ENCODE results near the gene C1QTNF8.

C1QTNF8 gene

DNA sequence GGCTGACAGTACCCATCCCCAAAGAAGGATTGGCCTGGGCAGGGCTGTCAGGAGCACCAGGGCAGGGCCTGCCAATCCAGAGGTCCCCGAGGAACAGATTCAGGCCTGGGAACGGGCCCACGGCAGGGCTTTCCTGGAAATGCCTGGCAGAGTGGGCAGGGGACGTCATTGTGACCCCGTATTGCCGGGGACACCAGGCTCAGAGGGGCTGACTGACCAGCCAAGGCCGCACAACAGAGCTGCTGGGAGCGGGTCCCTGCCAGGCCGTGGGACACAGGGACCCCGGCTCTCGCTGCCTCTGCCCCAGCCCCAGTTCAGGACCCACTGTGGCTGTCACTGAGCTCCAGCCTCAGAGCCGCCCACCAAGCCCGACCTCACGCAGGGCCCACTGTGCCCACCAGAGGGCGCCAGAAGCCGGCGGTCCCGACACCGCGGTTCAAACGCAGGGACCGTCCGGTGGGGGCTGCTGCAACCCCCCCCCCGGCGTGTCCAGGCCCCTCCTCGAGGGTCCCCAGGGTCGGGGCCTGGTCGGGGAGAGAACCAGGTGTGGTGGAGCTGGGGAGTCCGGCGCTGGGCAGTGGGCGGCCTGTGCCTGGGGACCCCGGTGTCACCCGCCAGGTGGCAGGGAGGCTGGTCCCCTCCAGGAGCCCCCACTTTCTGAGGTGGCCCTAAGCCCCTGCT is 38.7 kb downstream of the C1QTNF8 start:
- DNase-seq: no peak

DNA sequence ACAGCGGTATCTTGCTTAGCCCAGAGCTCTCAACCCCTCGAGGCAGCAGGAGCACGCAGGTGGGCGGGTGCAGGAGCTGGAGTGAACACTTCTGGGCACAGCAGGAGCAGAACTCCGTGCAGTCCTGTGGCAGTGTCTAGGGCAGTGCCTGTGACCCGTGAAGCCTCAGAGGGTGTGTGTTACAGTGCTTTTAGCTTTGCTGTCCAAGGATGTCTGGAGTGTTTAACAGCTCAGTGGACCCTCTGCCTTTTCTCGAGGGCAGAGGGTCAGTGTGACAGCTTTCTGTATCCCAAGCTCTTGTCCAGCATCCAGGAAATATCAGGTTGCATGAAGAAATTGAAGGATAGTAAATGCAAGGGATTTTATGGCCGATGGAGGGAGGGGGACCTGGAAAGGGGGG is 39.8 kb downstream of the C1QTNF8 start:
- no peak for DNase-seq

DNA sequence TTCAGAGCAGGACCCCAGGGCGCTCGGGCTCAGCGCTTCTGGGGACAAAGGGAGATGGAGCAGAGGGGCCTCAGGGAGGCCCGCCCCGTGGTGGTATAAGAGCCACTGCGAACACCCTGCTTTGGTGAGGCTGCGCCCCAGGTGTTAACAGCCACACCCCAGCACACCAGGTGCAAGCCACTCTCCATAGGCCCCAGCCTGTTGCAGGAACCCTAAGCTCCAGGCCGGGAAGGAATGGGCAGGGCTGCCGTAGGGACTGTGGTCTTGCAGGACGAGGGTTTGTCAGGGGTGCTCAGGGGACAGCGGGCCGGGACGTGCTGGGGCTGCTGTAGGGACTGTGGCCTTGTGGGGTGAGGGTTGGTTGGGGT is 40.5 kb downstream of the C1QTNF8 start:
- no peak for DNase-seq

DNA sequence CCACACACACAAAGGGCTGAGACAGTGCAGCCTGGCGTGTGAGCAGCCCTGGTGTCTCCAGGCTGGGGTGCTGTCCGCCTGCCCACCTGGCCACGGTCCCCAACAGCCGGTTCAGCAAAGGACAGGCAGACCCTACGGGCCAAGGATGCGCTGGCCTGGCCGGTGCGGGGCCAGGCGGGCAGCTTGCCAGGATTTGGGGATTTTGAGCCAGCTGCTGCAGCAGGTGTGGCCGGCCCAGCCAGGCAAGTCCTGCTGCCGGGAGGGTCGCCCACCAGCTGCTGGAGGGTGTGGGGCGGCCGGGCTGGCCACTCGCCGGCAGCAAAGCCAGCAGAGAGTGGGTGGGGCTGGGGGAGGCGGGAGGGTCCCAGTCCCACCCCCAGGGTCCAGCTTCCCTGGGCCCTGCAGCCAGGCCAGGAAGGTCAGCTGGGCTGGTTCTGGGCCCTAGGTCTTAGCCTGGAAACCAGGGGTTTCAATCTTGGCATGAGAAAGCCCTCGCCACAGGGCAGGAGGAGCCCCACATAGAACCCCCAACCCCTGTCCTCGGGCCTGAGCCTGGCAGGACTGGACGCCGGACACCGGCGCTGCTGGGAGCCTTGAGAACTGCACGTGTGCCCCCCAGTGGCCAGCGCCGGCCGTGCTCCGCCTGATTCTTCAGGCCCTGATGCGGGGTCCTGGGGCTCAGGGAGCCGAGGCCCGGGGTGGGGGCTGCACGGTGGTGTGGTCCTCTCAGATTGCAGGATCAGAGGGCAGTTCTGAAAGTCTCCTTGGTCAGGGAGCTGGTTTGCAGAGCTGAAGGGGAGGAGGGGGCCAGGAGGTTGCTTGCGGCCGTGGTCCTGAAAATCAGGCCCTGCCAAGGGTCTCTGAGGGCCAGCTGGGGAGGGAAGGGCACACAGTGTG is 41.1 kb downstream of the C1QTNF8 start:
- DNase-seq: no peak

DNA sequence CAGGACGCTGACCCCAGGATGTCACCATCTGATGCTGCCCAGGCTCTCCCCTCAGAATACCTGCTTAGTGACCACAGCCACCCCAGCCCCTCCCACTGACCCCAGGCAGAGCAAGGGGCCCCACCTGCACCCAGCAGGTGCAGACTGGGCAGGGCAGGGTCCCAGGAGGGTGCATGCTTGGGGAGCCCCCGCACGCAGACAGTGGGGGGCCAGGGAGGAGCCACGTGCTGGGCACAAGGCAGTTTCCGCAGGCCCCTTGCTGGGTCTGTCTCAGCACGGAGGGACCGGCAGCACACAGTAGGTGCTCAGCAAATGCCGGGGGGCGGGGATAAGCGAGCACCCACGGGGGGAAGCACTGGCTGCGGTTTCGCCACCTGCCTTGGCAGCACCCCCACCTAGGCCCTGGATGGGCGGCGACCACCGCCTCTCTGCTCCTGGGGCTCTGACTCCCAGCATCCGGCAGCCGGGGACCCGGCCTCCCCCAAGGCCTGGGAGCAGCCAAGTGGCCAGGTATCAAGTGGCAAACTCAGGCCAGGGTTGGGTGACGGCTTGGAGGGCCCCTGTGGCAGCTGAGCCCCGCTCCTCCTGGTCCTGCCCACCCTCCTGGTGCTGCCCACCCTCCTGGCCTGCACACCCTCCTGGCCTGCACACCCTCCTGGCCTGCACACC is 42.2 kb downstream of the C1QTNF8 start:
- no peak for DNase-seq

DNA sequence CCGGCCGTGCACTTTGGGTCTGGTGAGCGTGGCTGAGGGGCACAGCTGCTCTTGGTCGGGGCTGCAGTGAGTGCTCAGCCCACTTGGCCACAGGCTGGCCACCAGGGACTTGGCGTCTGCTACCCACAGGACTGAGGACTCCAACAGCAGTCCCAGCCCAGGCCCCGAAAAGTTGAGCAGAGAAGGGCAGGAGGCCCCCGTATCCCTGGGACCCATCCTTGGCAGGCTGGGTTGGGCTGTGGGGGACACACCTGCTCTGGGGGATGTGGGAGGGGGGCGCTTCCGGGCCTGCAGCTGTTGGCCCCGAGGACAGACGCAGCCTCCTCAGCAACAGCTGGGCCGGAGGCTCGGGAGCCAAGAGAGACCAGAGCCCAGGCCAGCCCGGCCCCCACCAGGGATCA is 42.9 kb downstream of the C1QTNF8 start:
- no peak for DNase-seq

DNA sequence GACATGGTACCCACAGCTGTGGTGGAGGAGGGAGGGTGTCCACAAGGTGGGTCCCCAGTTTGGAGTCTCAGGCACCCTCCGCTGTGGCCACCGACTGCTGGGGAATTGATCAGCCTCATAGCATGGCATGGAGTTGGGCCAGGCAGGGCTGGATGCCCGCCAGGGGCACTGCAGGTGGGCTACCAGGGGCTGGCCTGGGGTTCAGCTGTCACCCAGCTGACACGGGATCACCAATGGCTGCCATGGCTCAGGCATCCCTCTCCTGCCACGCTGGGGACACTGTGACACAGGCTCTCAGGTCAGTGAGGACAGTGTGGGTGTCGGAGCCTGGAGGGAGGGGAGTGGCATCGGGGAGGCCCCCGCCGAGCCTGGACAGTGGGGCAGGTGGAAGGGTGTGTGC is 43.3 kb downstream of the C1QTNF8 start:
- DNase-seq: no peak

DNA sequence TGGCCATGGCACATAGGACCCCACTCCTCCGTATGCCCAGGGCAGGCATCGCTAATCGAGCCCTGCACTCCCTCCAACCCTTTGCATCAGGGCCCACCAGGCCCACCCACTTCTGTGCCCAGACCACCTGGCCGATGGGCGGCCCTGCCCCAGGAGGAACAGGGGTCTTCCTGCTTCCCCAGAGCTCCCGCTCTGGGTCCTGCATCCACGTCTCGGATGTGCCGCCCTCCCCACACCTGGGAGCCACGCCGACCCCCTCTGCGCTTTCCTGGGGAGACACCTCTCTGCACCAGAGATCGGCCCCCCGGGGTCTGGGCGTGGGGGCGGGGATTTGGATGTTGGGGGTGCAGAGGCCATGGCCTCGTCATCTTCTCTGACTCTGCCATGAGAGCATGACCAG is 44.6 kb downstream of the C1QTNF8 start:
- no peak for DNase-seq

DNA sequence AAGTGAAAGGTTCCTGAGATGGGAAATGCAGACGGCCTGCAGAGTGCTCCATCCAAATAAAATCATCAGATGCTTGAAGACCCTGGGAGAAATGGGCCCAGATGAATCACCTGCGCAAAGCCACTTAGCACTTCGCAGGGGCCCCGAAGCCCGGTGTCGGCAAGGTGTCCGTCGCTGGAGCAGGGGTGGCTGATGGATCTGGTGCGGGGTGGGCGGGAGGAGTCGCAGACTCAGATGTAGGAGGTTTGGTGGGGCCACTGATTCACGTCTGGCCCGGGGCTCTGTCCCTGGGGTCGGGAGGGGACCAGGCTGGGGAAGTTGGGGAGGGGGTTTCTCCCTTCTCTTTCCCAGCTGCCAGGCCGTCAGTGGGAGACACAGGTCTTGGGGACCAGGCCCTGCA is 45.1 kb downstream of the C1QTNF8 start:
- no peak for DNase-seq

DNA sequence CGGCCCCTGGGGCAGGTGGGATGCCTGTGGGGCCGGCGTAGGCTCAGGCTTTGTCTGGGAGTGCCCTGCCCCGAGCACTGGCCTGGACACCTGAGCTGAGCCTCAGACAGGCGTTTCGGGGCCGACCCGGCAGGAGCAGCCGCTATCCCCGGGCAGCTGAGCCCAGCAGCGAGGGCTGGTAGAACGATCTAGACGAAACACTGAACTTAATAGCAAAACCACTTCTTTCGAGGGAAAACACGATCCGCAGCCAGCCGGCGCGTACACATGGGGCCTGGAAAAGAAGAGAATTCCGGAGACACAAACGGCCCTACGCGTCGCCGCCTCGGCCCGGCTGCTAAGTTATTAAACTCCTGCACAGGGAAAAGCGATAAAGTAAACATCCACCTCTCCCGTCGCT is 45.5 kb downstream of the C1QTNF8 start:
- DNase-seq: no peak

DNA sequence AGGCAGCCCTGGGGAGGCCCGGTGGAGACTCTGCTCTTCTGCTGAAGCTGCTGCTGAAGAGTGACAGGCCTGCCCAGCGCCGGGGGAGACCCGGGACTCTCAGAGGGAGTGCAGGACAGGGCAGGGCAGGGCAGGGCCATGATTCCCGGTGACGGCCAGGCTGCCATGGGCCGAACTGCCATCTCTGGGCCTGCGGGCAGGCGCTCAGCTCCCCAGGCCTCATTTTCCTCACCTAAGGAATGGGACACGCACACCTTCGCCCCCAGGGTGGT is 46.1 kb downstream of the C1QTNF8 start:
- DNase-seq: no peak

DNA sequence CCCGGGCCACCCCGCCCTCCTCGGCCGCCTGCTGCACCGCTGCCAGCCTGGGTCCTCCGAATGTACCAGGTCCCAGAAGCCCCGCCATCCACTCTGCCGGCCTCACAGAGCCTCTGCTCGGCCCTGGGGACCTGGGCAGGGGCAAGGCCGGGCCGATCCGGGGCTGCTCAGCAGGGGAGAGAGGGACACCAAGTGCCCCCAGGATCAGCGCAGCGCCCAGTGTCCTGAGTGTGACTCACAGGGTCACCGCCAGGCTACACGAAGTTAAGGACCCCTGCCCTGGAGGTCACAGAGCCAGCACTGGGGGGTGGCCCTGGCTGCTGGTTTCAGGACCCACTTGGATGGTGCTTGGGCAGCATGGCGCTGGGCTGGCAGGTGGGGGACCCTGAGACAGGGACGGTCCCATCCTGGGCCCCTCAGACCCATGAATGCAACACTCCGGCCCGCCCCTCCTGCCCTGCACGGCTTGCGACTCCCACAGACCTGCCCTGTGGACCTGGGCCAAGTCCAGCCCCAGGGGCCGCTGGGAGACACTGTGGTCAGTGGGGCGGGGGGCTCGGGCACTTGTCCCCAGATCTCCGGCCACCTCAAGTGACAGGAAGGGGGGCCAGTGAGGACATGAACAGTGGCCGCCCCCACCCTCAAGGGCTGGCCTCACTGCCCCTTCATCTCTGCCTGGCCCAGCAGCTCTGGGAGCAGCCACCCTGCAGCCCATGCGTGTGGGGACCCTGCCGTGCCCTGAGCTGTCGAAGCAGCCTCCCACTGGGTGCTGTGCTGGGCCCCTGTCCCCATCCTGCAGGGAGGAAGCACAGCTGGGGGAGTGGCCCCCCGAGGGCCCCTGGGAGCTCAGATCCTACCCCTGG is 46.7 kb downstream of the C1QTNF8 start:
- no peak for DNase-seq

DNA sequence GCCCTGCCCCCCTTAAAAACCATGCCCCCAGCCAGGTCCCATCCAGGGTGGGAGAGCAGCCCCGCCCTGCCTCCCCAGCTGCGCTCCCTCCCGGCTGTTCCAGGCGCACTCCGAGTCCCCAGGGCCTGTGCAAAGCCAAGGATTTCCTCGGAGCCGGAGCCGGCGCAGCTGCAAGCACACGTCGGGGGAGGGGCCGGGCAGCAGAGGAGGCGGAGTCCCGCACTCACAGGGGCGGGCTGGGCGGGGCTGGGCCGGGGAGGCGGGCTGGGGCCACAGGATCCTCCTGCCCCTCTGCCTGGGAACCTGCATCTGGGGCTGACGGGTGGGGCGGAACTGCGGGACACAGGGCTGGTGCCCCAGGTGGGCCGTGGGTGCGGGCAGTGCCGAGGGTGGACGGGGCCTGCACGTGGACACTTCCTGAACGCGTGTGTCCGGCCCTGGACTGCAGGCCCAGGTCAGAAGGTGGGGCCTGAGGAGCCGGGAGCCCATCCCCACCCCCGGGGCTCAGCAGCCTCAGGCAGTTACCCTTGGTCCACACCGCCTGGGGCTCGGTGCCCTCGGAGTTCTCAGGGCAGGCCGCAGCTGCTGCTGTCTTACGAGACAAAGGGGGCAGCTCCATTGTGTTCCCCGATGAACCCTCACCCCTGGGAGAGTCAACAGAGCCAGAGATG is 47.5 kb downstream of the C1QTNF8 start:
- DNase-seq: no peak

DNA sequence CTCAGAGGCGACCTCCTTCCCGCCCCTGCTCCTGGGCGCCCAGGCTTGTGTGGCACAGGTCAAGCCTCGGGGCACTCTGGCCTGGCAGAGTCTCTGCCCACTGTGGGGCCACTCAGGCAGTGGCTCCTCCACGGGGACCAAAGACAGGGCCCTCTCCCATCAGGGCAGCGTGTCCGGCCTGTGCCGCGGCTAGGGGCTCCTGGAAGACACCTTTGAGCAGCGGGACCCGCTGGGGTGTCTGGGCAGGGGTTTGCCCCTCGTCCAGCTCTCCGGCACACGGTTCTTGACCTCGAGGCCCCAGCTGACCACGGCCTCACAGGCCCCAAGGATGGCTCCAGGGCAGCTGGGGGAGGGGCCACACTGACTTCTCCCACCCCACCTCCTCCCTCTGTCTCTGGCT is 48.2 kb downstream of the C1QTNF8 start:
- DNase-seq: no peak

DNA sequence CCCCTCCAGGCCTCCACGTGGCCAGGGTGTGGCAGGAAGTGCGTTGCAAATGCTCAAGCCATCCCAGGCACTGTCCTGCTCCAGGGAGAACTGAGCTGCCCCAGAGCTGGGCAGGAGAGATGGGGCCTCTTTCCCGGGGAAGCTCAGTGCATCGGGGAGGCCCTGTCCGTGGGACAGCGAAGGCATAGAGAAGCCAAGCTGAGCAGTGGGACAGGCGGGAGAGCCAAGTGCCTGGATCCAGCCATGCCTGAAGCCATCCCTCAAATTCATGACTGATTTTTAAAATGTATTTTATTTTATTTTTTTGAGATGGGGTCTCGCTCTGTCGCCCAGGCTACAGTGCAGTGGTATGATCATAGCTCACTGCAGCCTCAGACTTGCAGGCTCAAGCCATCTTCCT is 48.9 kb downstream of the C1QTNF8 start:
- no peak for DNase-seq

DNA sequence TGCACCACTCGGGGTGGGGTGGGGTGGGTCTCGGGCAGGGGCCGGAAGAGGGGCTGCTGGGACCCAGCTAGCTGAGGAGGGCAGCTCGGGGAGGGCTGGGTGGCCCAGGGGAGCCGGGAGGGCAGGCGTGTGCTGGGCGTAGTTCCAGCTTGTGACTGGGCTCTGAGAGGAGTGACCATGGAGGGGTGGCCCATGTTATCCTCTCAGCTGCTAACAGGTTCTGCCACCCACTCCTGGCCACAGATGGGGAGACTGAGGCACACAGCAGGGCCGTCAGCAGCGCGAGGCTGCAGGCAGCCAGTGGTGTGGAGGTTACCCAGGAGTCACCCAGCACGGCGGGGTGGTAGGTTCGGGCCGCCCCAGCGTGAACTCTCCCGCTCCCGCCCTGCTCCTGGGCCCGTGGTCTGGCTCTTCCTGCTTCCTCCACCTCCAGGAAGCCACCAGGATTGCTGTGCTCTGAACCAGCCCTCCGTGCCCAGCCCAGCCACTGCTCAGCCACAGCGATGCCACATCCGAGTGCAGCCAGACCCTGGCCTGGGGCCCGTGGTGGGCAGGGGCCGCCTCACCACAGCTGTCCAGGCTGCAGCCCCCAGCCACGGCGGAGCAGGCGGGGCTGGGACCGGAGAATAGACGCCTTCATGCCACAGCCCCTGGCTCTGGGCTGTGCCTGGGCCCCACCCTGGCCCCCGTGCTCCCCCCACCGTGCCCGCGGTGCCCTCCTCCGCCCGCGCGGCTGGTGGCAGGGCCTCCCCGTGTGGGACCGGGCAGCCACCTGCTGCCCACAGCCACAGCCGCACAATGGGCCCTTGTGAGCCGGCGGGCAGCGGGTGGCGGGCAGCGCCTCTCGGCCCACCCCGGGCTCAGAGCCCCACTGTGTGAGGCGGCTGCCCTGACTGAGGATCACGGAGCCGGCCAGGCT is 49.8 kb downstream of the C1QTNF8 start:
- DNase-seq: no peak

DNA sequence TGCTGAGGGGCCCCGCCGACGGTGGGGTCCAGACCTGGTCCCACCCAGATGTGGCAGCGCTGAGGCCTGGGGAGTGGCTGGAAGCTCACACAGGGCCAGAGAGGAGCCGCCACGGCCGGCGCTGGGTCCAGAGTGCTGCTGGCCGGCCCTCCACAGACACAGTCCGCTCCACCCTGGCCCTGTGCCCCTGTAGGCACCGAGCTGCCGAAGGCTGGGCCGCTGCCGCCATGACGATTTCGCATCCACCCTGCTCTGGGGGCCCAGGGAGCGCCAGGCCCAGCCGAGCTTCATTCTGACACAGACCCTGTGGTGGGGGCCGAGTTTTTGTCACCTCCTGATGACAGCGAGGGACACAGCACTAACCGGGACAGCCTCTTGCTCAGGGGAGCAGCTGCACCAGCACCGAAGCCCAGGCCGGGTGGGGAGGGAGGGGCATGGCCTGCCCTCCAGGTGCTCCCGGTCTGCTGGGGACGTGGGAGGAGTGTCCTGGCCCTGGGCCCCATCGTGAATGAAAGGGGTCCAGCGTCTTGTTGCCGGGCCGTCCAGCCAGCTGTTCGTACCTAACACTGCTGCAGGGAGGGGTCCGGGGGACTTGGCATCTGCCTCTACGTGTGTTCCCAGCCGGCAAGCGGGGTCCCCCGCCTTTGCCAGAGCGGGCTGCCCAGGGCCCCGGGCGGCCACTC is 50.6 kb downstream of the C1QTNF8 start:
- DNase-seq: no peak

DNA sequence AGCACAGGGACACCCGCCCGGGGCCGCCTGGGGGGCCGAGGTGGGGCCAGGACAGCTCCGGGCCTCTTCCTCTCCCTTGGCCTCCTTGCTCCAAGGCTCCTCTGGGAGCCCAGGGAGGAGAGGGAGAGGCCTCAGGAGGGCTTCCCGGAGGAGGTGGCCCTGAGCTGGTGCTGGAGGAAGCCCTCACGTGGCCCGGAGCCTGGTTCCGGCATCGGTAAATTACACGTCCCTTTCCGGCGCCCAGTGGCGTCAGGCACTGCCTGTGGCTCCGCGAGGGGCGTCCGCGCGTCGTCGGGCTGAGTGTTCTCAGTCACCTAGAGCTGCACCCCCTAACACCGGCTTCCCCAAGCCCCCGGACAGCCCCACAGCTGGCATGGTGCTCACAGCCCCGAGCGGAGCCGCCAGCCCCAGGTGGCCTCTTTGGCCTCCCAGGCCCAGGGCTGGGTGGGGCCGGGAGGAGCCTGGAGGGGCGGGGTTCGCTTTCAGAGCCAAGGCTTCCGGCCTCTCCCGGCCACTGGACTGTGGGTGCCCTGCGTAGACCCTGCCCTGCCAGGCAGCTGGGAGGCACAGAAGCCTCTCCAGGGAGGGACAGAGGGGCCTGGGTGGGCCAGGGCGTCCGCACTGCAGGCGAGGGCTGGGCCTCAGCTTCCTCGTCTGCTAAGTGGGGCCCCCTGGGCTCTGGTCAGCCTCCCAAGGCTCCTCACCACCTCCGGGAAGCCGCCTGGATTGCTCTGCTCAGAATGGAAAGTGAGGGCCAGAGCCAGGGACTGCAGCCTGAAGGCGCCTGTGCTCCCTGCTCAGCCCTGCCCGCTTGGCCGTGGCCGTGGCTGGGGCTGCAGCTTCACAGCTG is 51.4 kb downstream of the C1QTNF8 start:
- no peak for DNase-seq

DNA sequence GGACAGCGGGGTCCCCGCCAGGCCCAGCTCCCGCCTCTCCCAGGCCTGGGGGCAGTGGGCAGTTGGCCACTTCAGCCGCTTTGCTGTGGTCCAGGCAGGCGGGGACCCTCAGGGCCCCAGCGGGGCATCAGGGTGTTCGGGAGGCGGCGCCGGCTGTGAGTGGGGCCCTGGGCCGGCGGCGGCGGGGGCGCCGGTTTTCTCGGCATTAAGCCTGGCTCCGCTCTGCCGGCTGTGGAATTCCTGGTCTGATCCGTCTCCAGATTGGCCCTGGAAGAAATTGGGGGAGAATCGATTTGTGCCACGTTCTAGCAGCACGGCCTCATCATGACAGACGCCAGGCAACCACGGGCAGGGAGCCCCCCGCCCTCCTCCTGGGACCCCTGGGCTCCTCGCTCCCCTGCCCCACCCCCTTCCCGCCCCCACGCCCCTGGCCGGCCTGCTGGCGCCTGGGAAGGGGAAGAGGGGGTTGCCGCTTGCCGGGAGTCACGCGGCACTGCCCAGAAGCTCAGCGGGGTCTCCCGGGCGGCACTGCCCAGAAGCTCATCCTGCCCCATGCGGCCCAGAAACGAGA is 52.1 kb downstream of the C1QTNF8 start:
- DNase-seq: no peak

DNA sequence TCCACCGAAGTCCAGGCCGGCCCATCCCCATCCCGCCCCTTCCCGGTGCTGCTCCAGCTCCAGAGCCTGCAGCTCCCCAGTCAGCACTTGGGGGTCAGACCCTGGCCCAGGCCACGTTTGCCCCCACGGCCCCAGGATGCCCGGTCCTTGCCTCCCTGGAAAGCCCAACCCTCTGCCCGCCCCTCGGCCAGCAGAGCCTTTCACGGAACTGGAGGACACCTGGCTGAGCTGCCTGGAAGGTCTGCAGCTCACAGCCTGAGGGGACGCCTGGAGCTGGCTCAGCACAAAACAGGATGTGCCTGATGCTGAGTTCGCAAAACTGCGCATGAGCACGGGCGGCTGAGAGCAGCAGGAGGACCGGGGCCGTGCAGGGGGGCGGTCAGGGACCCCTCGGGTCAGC is 53.2 kb downstream of the C1QTNF8 start:
- no peak for DNase-seq
